ENCODE measurements around the gene SLC33A1.

SLC33A1 gene

GRCh38 chr3:155792532-155792931, 61.7 kb downstream of the SLC33A1 start:
- no peak for DNase-seq (ENCODE audit: low read depth, low spot score)

DNA sequence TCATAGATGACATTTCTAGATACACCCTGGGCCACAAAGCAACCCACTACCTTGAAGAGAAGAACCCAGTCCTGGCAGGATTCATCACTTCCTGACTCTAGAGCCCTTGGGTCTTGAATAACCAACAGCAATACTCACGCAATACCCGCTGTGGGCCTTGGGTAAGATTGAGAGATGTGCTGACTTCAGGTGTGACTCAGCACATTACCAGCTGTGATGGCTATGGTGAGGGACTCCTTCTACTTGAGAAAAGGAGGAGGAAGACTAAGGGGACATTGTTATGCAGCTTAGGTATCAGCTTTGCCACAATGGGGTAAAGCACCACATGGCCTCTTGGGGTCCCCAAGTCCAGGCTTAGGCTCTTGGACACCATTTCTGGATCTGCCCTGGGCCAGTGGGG, 63.0 kb downstream of the SLC33A1 start:
- no peak for DNase-seq (ENCODE audit: low read depth, low spot score)

DNA sequence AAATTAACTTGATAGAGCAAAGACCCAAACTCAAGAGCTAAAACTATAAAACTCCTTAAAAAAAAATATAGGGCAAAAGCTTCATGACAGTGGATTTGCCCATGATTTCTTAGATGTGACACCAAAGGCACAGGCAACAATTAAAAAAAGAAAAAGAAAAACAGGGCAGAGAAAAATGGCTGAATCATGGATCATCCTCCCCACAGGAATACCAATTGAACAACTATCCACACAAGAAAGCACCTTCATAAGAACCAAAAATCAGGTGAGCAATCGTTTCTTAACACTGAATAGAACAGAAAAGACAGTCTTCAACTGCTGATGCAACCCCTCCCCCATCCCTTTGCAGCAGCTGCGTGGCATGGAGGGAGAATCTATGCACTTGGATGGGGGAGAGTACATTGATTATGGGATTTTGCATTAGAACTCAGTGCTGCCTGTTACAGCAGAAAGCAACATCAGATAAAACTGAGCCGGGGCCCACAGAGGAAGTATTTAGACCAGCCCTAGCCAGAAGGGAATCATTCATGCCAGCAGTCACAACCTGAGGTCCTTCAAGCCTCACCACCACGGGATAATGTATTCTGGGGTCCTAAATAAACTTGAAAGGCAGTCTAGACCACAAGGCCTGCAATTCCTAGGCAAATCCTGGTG, 63.8 kb downstream of the SLC33A1 start:
- DNase-seq (ENCODE audit: low read depth, low spot score) = no peak

GRCh38 chr3:155785662-155786295, 68.4 kb downstream of the SLC33A1 start:
- DNase-seq (ENCODE audit: low read depth, low spot score) = no peak

DNA sequence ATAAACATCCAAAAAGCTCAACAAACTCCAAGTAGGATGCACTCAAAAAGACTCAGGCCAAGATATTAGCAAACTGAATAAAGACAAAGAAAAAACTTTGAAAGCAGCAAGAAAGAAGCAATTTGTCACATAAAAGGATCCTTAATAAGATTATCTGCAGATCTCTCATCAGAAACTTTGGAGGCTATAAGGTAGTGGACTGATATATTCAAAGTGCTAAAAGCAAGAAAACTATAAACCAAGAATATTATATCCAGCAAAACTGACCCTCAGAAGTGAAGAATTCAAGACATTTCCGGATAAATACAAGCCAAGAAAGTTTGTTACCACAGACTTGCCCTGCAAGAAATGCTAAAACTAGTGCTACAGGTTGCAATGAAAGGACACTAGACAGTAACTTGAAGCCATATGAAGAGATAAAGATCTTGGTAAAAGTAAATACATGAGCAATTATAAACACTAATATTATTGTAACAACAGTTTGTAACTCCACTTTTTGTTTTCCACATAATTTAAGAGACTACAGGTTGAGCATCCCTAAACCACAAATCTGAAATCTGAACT, 71.8 kb downstream of the SLC33A1 start:
- DNase-seq (ENCODE audit: low read depth, low spot score) = no peak

DNA sequence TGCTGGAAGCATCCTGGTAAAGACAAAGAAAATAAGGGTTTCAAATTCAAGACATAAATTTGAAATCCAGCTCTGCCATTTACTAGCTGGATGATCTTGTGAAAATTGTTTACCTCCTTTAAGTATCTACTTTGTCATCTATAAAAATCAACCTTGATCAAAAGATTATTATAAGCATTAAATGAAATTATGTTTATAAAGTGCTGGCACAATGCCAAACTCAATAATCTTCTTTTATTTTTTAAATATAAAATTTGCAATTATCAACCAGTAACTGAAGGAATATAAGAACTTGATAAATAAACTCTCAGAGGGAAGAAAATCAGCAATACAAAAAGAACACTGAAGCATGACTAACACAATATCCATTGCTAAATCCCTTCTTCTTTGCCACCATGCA, 73.9 kb downstream of the SLC33A1 start:
- DNase-seq (ENCODE audit: low read depth, low spot score) = no peak

DNA sequence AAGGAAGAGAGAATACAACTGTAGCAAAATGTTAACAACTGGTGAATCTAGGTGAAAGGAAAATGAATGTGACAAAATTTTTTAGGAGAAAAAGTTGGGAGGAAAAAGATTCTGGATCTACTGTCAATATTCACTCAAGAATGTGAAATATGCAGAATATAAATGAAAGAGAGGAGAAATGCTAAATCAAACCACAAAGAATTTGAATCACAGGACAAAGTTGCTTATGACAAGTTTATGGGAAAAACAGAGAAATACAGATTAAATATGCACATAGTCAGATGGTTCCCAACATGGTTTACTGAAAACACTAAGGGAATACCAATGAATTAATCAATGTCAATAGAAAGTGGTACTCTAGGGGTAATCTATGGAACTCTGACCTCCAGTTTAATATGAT, 75.8 kb downstream of the SLC33A1 start:
- DNase-seq (ENCODE audit: low read depth, low spot score) = no peak

DNA sequence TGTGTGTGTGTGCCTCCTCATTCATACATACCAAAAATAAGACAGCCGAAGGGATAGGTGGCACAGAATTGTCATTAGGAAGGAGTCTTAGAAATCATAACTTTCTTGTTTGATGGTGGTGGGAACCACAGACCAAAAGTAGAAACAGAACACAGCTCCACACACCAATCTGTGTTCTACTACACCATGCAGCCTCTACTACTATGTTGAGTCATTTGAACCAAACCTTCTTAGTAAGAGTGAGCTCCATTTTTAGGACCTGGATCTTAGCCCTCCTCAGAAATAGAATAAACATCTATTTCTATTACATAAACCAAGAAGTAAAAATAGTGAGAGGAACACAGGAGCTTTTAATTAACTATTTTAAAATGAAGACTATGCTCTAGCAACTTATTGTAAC, 81.4 kb downstream of the SLC33A1 start:
- DNase-seq (ENCODE audit: low read depth, low spot score) = no peak

GRCh38 chr3:155771126-155771525, 83.1 kb downstream of the SLC33A1 start:
- no peak for DNase-seq (ENCODE audit: low read depth, low spot score)
